HUES6 (cell line): ENCODE measurements around the gene SCN9A.
"Not testable (repeated sequence)": the region's sequence is repeated elsewhere in the genome, so short reads cannot be mapped to it uniquely, and the experiment has no call there.

ENCODE experiments used
- H3K27ac ChIP-seq: 2 replicates; pipeline ENCODE4 v1.7.0; 2013; ENCODE audit warnings: low read depth, mild to moderate bottlenecking, low read length, inconsistent platforms
- H3K27me3 ChIP-seq: 2 replicates; pipeline ENCODE4 v1.6.1; 2013; ENCODE audit warnings: low read length; ENCODE audit not compliant: control insufficient read depth, insufficient read depth
- H3K36me3 ChIP-seq: 2 replicates; pipeline ENCODE4 v1.6.1; 2013; ENCODE audit warnings: low read length; ENCODE audit not compliant: control insufficient read depth, insufficient read depth
- H3K4me1 ChIP-seq: 2 replicates; pipeline ENCODE4 v1.6.1; 2013; ENCODE audit warnings: low read length; ENCODE audit not compliant: control insufficient read depth, insufficient read depth
- H3K4me3 ChIP-seq: 2 replicates; pipeline ENCODE4 v1.5.1; 2013; ENCODE audit warnings: low read depth, low read length
- H3K9ac ChIP-seq: one replicate; pipeline ENCODE4 v1.6.1; 2013; ENCODE audit warnings: mild to moderate bottlenecking, low read length
- H3K9me3 ChIP-seq: 2 replicates; pipeline ENCODE4 v1.6.1; 2013; ENCODE audit warnings: low read depth, low read length; ENCODE audit not compliant: control insufficient read depth, insufficient read depth

Gene SCN9A

GRCh38 chr2:166332106-166332505 lies 43.6 kb downstream of the SCN9A start:
- peaks cover 11% of the 10 kb centered on the region for H3K4me1 ChIP-seq
- H3K9ac ChIP-seq: no peak overlapping the region
- no peak overlapping the region for H3K27ac ChIP-seq
- H3K36me3 ChIP-seq: no peaks in the 10 kb centered on the region
- H3K4me3 ChIP-seq: no peak overlapping the region
- H3K27me3 ChIP-seq: no peaks in the 10 kb centered on the region
- no peaks in the 10 kb centered on the region for H3K9me3 ChIP-seq

- Histone ChIP-seq H3K9me3 (no peaks in the 10 kb centered on the region), H3K27ac (no peak overlapping the region)
Observed at GRCh38 chr2:166331468-166331867, 44.3 kb downstream of the SCN9A start.

GRCh38 chr2:166329465-166329864 lies 46.3 kb downstream of the SCN9A start:
- Histone ChIP-seq H3K36me3 (no peaks in the 10 kb centered on the region), H3K9ac (no peak overlapping the region), H3K4me1 (no peaks in the 10 kb centered on the region), H3K27ac (no peak overlapping the region), H3K27me3 (no peaks in the 10 kb centered on the region), H3K9me3 (no peaks in the 10 kb centered on the region), H3K4me3 (no peak overlapping the region)

More at GRCh38 chr2:166331468-166331867, 44.3 kb downstream of the SCN9A start:
- H3K27me3 ChIP-seq: no peaks in the 10 kb centered on the region
- H3K9ac ChIP-seq: no peak overlapping the region
- peaks cover 5% of the 10 kb centered on the region for H3K4me1 ChIP-seq
- H3K4me3 ChIP-seq: no peak overlapping the region
- no peaks in the 10 kb centered on the region for H3K36me3 ChIP-seq

GRCh38 chr2:166328147-166328546 lies 47.6 kb downstream of the SCN9A start:
- Histone ChIP-seq H3K27ac (no peak overlapping the region), H3K9me3 (no peaks in the 10 kb centered on the region), H3K4me1 (no peaks in the 10 kb centered on the region), H3K27me3 (no peaks in the 10 kb centered on the region), H3K4me3 (no peak overlapping the region), H3K9ac (no peak overlapping the region), H3K36me3 (no peaks in the 10 kb centered on the region)

GRCh38 chr2:166321076-166321475 lies 54.7 kb downstream of the SCN9A start:
- no peak overlapping the region for H3K27ac ChIP-seq
- no peaks in the 10 kb centered on the region for H3K27me3 ChIP-seq
- H3K4me3 ChIP-seq: no peak overlapping the region
- H3K9ac ChIP-seq: no peak overlapping the region
- no peaks in the 10 kb centered on the region for H3K9me3 ChIP-seq
- no peaks in the 10 kb centered on the region for H3K4me1 ChIP-seq
- no peaks in the 10 kb centered on the region for H3K36me3 ChIP-seq

GRCh38 chr2:166314022-166314759 lies 61.6 kb downstream of the SCN9A start:
- H3K36me3 ChIP-seq: no peaks in the 10 kb centered on the region
- no peak overlapping the region for H3K4me3 ChIP-seq
- H3K27me3 ChIP-seq: no peaks in the 10 kb centered on the region
- H3K4me1 ChIP-seq: no peaks in the 10 kb centered on the region
- no peak overlapping the region for H3K9ac ChIP-seq
- H3K9me3 ChIP-seq: no peaks in the 10 kb centered on the region
- no peak overlapping the region for H3K27ac ChIP-seq

GRCh38 chr2:166312863-166313262 lies 62.9 kb downstream of the SCN9A start:
- not testable (repeated sequence) for H3K9me3 ChIP-seq, H3K36me3 ChIP-seq, H3K9ac ChIP-seq, H3K4me1 ChIP-seq, H3K27ac ChIP-seq, H3K27me3 ChIP-seq, H3K4me3 ChIP-seq

- no peaks in the 10 kb centered on the region for H3K4me1 ChIP-seq
- no peaks in the 10 kb centered on the region for H3K27me3 ChIP-seq
- no peak overlapping the region for H3K9ac ChIP-seq
- no peak overlapping the region for H3K4me3 ChIP-seq
- no peak overlapping the region for H3K27ac ChIP-seq
- H3K9me3 ChIP-seq: no peaks in the 10 kb centered on the region
- no peaks in the 10 kb centered on the region for H3K36me3 ChIP-seq
Observed at GRCh38 chr2:166307326-166307725, 68.4 kb downstream of the SCN9A start.

GRCh38 chr2:166304656-166305055 lies 71.1 kb downstream of the SCN9A start:
- Histone ChIP-seq H3K4me3 (no peak overlapping the region), H3K27ac (no peak overlapping the region), H3K4me1 (no peaks in the 10 kb centered on the region), H3K36me3 (no peaks in the 10 kb centered on the region), H3K9ac (no peak overlapping the region), H3K27me3 (no peaks in the 10 kb centered on the region), H3K9me3 (no peaks in the 10 kb centered on the region)

GRCh38 chr2:166302036-166302435 lies 73.7 kb downstream of the SCN9A start:
- no peaks in the 10 kb centered on the region for H3K36me3 ChIP-seq
- H3K4me1 ChIP-seq: no peaks in the 10 kb centered on the region
- H3K4me3 ChIP-seq: no peak overlapping the region
- H3K9ac ChIP-seq: no peak overlapping the region
- no peaks in the 10 kb centered on the region for H3K9me3 ChIP-seq
- no peak overlapping the region for H3K27ac ChIP-seq
- H3K27me3 ChIP-seq: no peaks in the 10 kb centered on the region

- H3K27me3 ChIP-seq: no peaks in the 10 kb centered on the region
- H3K27ac ChIP-seq: no peak overlapping the region
- no peaks in the 10 kb centered on the region for H3K36me3 ChIP-seq
- H3K9me3 ChIP-seq: no peaks in the 10 kb centered on the region
- H3K4me1 ChIP-seq: no peaks in the 10 kb centered on the region
- no peak overlapping the region for H3K4me3 ChIP-seq
- no peak overlapping the region for H3K9ac ChIP-seq
Observed at GRCh38 chr2:166297951-166298350, 77.8 kb downstream of the SCN9A start.
